Mucosa of stomach (tissue), 1 donor: ENCODE results near the gene GPR183.

Experiments used
- H3K27me3 ChIP-seq: one replicate; pipeline ENCODE4 v1.7.0; 2013; ENCODE audit warnings: mild to moderate bottlenecking, low read length; ENCODE audit not compliant: control insufficient read depth, insufficient read depth
- H3K36me3 ChIP-seq: one replicate; pipeline ENCODE4 v1.7.0; 2013; ENCODE audit warnings: low read length; ENCODE audit not compliant: control insufficient read depth, insufficient read depth
- H3K4me1 ChIP-seq: one replicate; pipeline ENCODE4 v1.7.0; 2013; ENCODE audit warnings: mild to moderate bottlenecking, low read length; ENCODE audit not compliant: control insufficient read depth, insufficient read depth
- H3K4me3 ChIP-seq: one replicate; pipeline ENCODE4 v1.7.0; 2013; ENCODE audit warnings: low read length
- H3K9ac ChIP-seq: one replicate; pipeline ENCODE4 v1.7.0; 2013; ENCODE audit warnings: mild to moderate bottlenecking, low read length, moderate library complexity
- H3K9me3 ChIP-seq: one replicate; pipeline ENCODE4 v1.7.0; 2013; ENCODE audit warnings: mild to moderate bottlenecking, low read length, moderate library complexity; ENCODE audit not compliant: control insufficient read depth
- donor health status: Pancreatic carcinoma.

GPR183 gene, protein sequence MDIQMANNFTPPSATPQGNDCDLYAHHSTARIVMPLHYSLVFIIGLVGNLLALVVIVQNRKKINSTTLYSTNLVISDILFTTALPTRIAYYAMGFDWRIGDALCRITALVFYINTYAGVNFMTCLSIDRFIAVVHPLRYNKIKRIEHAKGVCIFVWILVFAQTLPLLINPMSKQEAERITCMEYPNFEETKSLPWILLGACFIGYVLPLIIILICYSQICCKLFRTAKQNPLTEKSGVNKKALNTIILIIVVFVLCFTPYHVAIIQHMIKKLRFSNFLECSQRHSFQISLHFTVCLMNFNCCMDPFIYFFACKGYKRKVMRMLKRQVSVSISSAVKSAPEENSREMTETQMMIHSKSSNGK

DNA sequence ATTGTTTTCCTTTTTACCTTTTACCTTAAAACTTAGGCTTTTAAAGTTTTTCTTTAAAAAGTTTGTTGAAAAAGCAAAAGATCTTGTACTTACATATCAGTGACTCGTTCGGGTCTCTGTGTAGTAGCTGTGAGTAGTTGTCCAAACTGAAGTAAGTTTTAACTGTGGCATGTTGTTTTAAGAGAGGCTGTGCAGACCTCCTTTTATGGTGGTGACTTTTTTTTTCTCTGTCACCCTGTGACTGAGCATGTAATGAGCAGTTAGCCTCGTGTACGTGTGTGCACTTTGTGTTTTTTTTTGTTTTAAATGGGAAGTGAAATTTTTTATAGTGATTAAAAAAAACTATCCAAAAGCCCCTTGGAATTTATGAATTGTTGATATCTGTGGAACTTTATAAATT, at the start of gene GPR183:
Gene GPR183, minus strand, starts transcription at position 153 of the 400 bp plus-strand sequence. CDS start 11,254 bp downstream, outside the sequence.
- no peaks in the 10 kb centered on the region for H3K9me3 ChIP-seq
- H3K4me3 ChIP-seq, result no peak within 1 kb of the TSS
- H3K36me3 ChIP-seq, result no peaks in the 10 kb centered on the region
- no peaks in the 10 kb centered on the region for H3K27me3 ChIP-seq
- no peaks in the 10 kb centered on the region for H3K4me1 ChIP-seq
- H3K9ac ChIP-seq, result peak within 1 kb of the TSS; percentile 45

DNA sequence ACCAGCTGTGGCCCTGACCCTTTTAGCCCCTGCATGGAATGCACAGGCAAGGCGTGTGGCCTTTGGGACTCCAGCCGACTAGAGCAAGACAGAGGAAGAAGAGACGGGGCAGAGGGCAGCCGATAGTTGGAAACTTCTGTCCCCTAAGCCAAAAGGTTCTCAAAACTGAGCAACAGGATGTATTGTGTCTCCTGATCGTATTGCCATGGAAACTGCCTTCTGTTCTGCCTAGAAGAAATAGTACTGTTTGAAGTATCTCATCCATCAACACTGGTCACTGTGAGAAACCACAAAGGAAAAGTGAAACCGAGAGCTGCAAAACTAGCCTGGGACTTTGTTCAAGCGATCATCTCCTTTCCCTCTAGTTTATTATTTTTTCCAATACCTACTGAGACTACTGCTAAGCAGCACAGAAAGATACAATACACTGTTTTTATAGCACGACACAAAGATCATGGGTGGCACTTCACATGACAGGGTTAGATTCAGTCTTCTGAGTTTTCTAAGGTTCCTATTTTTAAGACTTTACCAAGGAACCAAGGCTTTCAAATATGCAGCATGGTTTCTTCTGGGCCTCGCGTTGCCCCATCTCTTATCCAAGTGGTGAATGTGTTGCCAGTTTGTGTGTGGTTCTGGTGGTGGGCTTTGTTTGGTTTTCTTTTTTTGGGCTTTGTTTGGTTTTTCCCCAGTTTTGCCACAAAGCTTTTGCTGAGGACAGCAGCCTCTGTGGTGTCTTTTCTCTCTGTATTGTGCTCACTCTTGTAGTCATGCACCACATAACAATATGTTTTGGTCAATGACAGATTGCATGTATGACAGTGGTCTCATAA, 49.3 kb upstream of the GPR183 start:
- peaks cover 19% of the 10 kb centered on the region for H3K4me1 ChIP-seq
- no peak overlapping the region for H3K9ac ChIP-seq
- peaks cover 5% of the 10 kb centered on the region for H3K36me3 ChIP-seq
- no peaks in the 10 kb centered on the region for H3K27me3 ChIP-seq
- H3K9me3 ChIP-seq, result no peaks in the 10 kb centered on the region
- H3K4me3 ChIP-seq, result no peak overlapping the region

DNA sequence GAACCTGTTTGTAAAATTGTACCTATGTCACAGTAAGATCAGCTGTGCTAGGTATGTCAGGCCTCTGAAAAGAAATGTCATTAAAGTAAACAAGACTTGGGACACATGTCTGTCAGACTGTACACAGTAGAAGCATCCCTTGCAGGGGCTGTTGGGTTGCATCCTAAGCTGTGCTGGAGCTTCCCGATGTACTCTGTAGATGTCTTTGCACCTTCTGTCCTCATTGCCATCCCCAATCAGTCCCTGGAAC, 48.7 kb upstream of the GPR183 start:
- H3K9ac ChIP-seq, result no peak overlapping the region
- no peaks in the 10 kb centered on the region for H3K27me3 ChIP-seq
- H3K4me1 ChIP-seq, result peaks cover 19% of the 10 kb centered on the region
- H3K9me3 ChIP-seq, result no peaks in the 10 kb centered on the region
- H3K36me3 ChIP-seq, result peaks cover 5% of the 10 kb centered on the region
- H3K4me3 ChIP-seq, result no peak overlapping the region

DNA sequence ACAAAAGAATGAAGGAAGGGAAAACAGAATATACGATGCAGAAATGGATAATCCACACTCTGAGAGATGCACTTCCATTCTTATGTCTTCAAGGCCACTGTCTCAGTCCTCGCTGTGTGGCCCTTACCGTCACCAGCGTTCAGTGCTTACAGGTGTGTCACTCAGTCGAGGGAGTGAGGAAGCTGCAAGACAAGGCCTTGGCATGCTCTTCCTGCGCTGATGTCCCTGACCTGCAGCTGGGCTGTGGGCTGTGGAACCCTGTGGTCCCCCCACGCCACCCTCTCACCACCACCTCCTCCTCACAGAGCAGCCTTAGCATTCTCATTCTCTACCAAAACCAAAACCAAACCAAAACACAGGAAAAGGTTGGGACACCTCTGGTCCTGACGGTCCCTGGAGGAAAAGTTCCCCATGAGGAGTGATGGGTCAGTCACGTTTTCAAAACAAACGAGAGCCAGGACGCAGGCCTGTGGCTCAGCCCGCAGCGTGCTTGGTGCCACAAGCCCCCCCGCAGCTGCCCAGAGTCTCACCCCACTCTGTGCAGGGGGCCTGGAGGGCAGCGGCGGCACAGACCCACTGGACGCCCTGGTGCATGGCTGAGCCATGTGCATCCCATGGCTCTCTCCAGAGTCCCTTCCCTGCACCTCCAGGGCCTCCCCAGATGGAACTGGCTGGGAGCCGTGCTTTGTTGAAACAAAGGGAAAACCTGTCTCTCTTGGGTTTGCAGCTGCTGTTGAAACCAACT, 48.2 kb upstream of the GPR183 start:
- H3K9me3 ChIP-seq, result no peaks in the 10 kb centered on the region
- peaks cover 5% of the 10 kb centered on the region for H3K36me3 ChIP-seq
- H3K4me1 ChIP-seq, result peaks cover 19% of the 10 kb centered on the region
- no peak overlapping the region for H3K4me3 ChIP-seq
- H3K9ac ChIP-seq, result no peak overlapping the region
- no peaks in the 10 kb centered on the region for H3K27me3 ChIP-seq

DNA sequence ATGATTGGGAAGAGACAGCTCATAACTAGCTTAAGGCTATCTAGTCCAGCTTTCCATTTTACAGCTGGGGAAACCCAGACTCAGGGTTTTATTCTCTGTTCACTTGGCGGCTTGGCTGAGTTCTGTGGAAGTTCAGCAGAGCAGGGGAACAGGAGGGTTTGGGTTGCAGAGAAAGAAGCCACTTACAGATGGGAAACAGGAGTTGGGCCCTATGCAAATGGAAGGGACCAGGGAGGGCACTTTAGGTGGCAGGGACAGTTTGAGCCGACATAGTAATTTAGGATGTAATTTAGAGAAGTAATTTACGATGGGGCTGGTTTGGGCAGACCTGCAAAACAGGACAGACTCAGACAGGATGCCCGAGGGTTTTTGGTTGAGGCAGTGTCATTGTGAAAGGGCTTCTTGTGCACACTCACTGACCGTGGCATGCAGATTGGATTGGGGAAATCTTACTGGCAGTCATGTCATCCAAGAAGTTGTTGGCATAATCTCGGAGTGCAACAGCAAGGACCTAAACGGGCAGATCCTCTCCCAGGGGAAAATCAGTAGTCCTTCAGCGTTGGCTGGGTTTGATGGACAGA, 47.3 kb upstream of the GPR183 start:
- Histone ChIP-seq H3K9me3 (no peaks in the 10 kb centered on the region), H3K4me1 (peaks cover 19% of the 10 kb centered on the region), H3K9ac (no peak overlapping the region), H3K27me3 (no peaks in the 10 kb centered on the region), H3K4me3 (no peak overlapping the region), H3K36me3 (peaks cover 5% of the 10 kb centered on the region)

DNA sequence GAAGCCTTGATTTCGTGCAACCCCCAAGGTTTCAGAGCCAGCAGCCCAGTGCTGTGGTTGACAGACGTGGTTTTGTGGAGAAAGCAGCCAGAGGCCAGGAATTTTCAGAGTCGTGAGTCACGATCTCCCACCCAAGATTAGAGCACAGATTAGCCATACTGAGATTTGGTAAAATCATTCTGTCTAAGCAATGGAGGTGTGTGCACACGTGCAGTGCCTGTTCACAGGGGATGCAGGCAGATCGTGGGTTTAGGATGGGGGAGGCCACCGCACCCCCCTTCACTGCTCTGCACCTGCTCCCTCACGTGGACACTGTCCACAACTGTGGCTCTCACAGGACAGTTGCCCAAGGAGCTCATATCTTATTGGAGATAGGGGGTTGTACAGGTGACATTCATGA, 46.6 kb upstream of the GPR183 start:
- H3K9ac ChIP-seq, result no peak overlapping the region
- no peaks in the 10 kb centered on the region for H3K9me3 ChIP-seq
- no peak overlapping the region for H3K4me3 ChIP-seq
- peaks cover 19% of the 10 kb centered on the region for H3K4me1 ChIP-seq
- H3K36me3 ChIP-seq, result peaks cover 5% of the 10 kb centered on the region
- no peaks in the 10 kb centered on the region for H3K27me3 ChIP-seq

DNA sequence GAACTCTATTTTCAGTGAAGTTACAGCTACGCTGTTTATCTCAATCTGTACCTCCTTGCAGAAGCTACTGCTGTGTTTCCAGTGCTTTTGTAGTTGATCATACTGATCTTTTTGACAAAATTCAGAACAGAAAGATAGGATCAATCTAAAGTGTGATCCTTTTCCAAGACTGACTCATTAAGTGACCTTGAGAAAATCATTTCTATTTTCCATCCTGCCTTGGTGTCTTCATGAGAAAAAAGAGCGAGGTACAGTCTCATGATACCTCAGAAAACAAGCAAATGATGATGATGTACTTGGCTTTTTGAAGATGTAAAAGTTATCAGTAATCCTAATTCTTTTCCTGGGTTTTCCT, 46.0 kb upstream of the GPR183 start:
- Histone ChIP-seq H3K9ac (no peak overlapping the region), H3K9me3 (no peaks in the 10 kb centered on the region), H3K4me3 (no peak overlapping the region), H3K36me3 (peaks cover 5% of the 10 kb centered on the region), H3K27me3 (no peaks in the 10 kb centered on the region), H3K4me1 (peaks cover 19% of the 10 kb centered on the region)

DNA sequence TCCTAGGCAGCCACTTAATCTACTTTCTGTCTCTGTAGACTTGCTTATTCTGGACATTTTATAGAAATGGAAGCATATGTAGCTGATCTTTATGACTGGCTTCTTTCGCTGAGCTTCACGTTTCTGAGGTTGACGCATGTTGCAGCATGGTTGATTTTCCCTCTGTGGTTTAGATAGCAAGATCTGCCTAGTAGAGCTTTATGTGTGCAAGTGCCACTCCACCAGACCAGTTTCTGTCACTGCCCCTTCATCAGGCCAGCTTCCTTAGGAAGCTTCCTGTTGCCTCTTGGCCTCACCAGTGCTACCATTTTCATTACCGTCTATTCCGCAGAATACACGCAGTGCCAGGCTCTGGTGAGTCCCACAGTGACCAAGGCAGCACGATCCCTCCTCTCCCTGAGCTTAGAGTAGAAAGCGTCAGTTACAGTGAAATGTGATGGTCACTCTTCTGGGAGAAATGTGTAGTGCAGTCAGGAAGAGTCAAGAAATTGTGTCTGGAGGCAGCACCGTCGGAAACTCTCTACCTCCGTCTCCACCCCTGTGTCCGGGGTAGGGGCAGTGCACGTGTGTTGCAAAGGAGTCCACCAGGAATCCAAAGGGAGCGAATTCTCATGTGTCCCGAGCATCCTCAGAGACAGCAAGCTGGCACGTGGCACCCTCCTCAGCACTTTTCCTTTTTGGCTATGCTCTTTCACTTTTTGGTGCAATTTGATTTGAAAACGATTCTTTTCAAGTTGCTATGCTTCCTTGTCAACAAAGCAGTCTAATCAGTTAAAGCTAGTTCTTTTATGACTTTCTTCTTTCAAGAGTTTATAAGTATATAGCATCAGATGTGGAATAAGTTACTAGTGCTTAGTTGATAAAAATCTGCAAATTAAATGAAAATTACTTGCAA, 45.4 kb upstream of the GPR183 start:
- Histone ChIP-seq H3K4me1 (peaks cover 17% of the 10 kb centered on the region), H3K9me3 (no peaks in the 10 kb centered on the region), H3K27me3 (no peaks in the 10 kb centered on the region), H3K36me3 (peaks cover 5% of the 10 kb centered on the region), H3K4me3 (no peak overlapping the region), H3K9ac (no peak overlapping the region)

DNA sequence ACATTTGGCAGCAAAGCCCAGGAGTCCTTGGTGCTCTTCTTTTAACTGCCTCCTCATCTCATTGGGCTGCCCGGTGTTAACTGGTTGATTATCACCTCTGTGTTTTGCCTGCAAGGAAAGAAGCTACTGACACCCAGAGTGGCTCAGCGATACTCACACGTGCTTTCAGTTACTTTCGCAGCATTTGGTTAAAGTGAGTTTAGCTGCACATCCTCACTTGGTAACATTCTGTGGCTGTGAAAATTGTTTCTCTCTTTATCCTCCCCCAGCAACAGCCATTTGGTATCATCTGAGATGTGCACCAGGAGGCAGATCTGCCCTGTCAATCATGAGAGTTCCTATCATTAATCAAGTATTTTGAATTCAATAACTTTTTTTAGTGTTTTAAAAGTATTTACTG, 44.6 kb upstream of the GPR183 start:
- Histone ChIP-seq H3K27me3 (no peaks in the 10 kb centered on the region), H3K4me3 (no peak overlapping the region), H3K9me3 (no peaks in the 10 kb centered on the region), H3K4me1 (peaks cover 9% of the 10 kb centered on the region), H3K9ac (no peak overlapping the region), H3K36me3 (peaks cover 1% of the 10 kb centered on the region)

DNA sequence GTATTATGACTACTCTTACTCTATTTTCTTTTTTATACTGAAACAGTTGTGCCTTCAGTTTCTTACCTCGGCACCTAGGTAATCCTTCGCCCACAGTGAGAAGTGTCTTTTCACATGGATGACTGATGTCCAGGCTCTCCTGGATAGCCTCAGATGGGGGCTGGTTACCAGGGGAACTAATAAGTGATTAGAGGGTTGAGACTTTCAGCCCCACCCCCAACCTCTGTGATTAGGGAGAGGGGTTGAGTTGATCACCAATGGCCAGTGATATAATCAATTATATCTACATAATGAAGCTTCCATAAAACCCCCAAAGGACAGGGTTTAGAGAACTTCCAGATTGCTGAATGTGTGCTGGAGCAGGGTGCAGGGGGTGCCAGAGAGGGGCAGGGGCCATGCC, 43.0 kb upstream of the GPR183 start:
- Histone ChIP-seq H3K4me1 (no peaks in the 10 kb centered on the region), H3K9me3 (no peaks in the 10 kb centered on the region), H3K27me3 (no peaks in the 10 kb centered on the region), H3K9ac (no peak overlapping the region), H3K36me3 (no peaks in the 10 kb centered on the region), H3K4me3 (no peak overlapping the region)

DNA sequence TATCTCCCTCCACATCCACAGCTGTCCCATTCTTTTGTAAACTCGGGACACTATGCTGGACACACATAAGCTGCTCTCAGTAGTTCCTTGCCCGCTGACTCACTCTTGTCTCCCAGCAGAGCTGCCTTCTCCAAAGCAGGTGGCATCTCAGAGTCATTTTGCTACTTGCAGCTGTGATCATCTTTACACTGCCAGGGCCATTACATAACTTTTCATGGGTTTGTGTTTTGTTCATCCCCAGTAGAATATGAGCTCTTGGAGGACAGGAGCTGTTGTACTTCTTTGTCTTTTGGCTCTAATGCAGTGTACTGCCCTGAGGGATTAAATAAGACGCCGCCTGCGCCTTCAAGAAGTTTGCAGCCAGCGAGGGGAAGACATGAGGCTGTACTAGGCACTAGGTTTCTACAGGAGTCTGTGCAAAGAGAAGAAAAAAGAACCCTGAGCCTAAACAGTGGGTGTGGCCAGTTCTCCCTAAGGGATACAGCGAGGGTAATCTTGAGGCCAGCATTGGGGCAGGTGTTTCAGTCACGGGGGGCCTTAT, 40.8 kb upstream of the GPR183 start:
- Histone ChIP-seq H3K9ac (no peak overlapping the region), H3K36me3 (no peaks in the 10 kb centered on the region), H3K4me1 (no peaks in the 10 kb centered on the region), H3K27me3 (no peaks in the 10 kb centered on the region), H3K4me3 (no peak overlapping the region), H3K9me3 (no peaks in the 10 kb centered on the region)
